ENCODE results near the gene PAQR5. TPM values are rescaled to one million over a fixed set of nuclear protein-coding genes. Genes with fewer than 3 reads are reported as not detected.

PAQR5 gene
- total and polyA plus RNA-seq, 9 of the 15 experiments (the other 6 are each of a cell fraction or from before 2014, with no cell fraction given), result 0.04 to 0.08 TPM; not detected in 7

GRCh38 chr15:69395991-69396390 is 97.3 kb downstream of the PAQR5 start:
- Histone ChIP-seq H3K4me1 (replicated peaks in 1 of 2; ENCODE audit: control insufficient read depth in 2 of 2, insufficient read depth in 2 of 2, low read length in 2 of 2) (peaks cover 0 to 8% of the 10 kb centered on the region in 2 experiments; a peak in 3 of 5 replicates), H3K36me3 (ENCODE audit: control insufficient read depth, insufficient read depth, low read length) (no peaks in the 10 kb centered on the region), H2AFZ (ENCODE audit: low read depth, low read length) (no peak overlapping the region), H3K4me3 (no peak overlapping the region), H3K27ac (ENCODE audit: extremely low read depth, low read depth, low read length) (no peak overlapping the region), H3K9ac (ENCODE audit: insufficient read depth in 1 of 2, low read depth in 2 of 2, low read length in 2 of 2) (no peak overlapping the region), H4K20me1 (replicated peaks; ENCODE audit: control insufficient read depth, insufficient read depth, low read length) (peaks cover 4% of the 10 kb centered on the region; the same call in 1 of the 2 replicates), H3K27me3 (ENCODE audit: control insufficient read depth in 2 of 2, insufficient read depth in 2 of 2, low read length in 2 of 2) (peaks cover 9 to 72% of the 10 kb centered on the region in 2 experiments; a peak in 4 of 5 replicates), H3K9me3 (replicated peaks; ENCODE audit: control insufficient read depth, insufficient read depth, low read depth, low read length) (no peaks in the 10 kb centered on the region), H3K4me2 (ENCODE audit: insufficient read depth, low read length) (no peak overlapping the region), H3K9me1 (ENCODE audit: control insufficient read depth, insufficient read depth, low read length) (no peaks in the 10 kb centered on the region), H3K79me2 (ENCODE audit: control insufficient read depth, insufficient read depth, low read length) (no peaks in the 10 kb centered on the region)
- ChIA-PET POLR2A (no interaction called here), CTCF (ENCODE audit: low intra/inter-chr PET ratio) (interaction anchor here (0.9 kb wide), 1 partner anchor 337 kb away, joined by 3 read pairs; no protein-coding TSS in a partner anchor)
- no TSS peak for BruUV-seq (replicated peaks)
- TF ChIP-seq ESRRB (CRISPR knock-in tag; IDR thresholded peaks at IDR 0.05; ENCODE audit: borderline replicate concordance) (no peak), ZC3H11A (IDR thresholded peaks at IDR 0.05; ENCODE audit: low read depth, low read length) (no peak), CXXC5 (CRISPR knock-in tag; IDR thresholded peaks at IDR 0.05) (no peak), EP300 (IDR thresholded peaks at IDR 0.05; ENCODE audit: low read length) (no peak), HDAC3 (IDR thresholded peaks at IDR 0.05; ENCODE audit: borderline replicate concordance, partially characterized antibody) (no peak)
- intact Hi-C loops (cut with micrococcal nuclease) (loop anchor here (2.0 to 10.0 kb wide), 2 partner anchors 91 to 337 kb away; no protein-coding TSS in a partner anchor), in situ Hi-C loops (cut with MboI) (no loop called here)
- FAIRE-seq (no peak), ATAC-seq (no peak), DNase-seq (ENCODE audit: extremely low read depth in 1 of 4, low spot score in 3 of 4) (no peak)
- 0% methylated on average over 4 of the region's 5 CpGs for WGBS (ENCODE audit: insufficient coverage, low coverage, missing lambda C conversion rate)

- 2% methylated on average over 7 of the region's 7 CpGs for WGBS (ENCODE audit: insufficient coverage, low coverage, missing lambda C conversion rate)
- Histone ChIP-seq H3K4me1 (replicated peaks in 1 of 2; ENCODE audit: control insufficient read depth in 2 of 2, insufficient read depth in 2 of 2, low read length in 2 of 2) (peaks cover 0 to 8% of the 10 kb centered on the region in 2 experiments; a peak in 3 of 5 replicates), H3K27ac (ENCODE audit: extremely low read depth, low read depth, low read length) (no peak overlapping the region), H3K79me2 (ENCODE audit: control insufficient read depth, insufficient read depth, low read length) (no peaks in the 10 kb centered on the region), H3K4me3 (no peak overlapping the region), H3K9me3 (replicated peaks; ENCODE audit: control insufficient read depth, insufficient read depth, low read depth, low read length) (no peaks in the 10 kb centered on the region), H2AFZ (ENCODE audit: low read depth, low read length) (no peak overlapping the region), H4K20me1 (replicated peaks; ENCODE audit: control insufficient read depth, insufficient read depth, low read length) (peaks cover 4% of the 10 kb centered on the region; the same call in 1 of the 2 replicates), H3K27me3 (ENCODE audit: control insufficient read depth in 2 of 2, insufficient read depth in 2 of 2, low read length in 2 of 2) (peaks cover 9 to 60% of the 10 kb centered on the region in 2 experiments; a peak in 4 of 5 replicates), H3K9me1 (ENCODE audit: control insufficient read depth, insufficient read depth, low read length) (no peaks in the 10 kb centered on the region), H3K36me3 (ENCODE audit: control insufficient read depth, insufficient read depth, low read length) (no peaks in the 10 kb centered on the region), H3K9ac (ENCODE audit: insufficient read depth in 1 of 2, low read depth in 2 of 2, low read length in 2 of 2) (no peak overlapping the region; a peak in 1 of 4 replicates), H3K4me2 (ENCODE audit: insufficient read depth, low read length) (no peak overlapping the region)
- TF ChIP-seq POLR3A (IDR thresholded peaks at IDR 0.05; ENCODE audit: borderline replicate concordance, extremely low read depth, insufficient read depth, insufficient read length), result no peak
- TF ChIP-seq EZH2 (IDR thresholded peaks at IDR 0.05; ENCODE audit: borderline replicate concordance, low read depth, low read length), result no peak
- TF ChIP-seq RERE (CRISPR knock-in tag; IDR thresholded peaks at IDR 0.05; ENCODE audit: borderline replicate concordance), result no peak
- in situ Hi-C loops (cut with MboI), result no loop called here
- BruUV-seq (replicated peaks), result no TSS peak
- no peak for FAIRE-seq
- no peak for DNase-seq (ENCODE audit: extremely low read depth in 1 of 4, low spot score in 3 of 4)
- ChIA-PET POLR2A (no interaction called here), CTCF (ENCODE audit: low intra/inter-chr PET ratio) (no interaction called here)
- no peak for ATAC-seq
- intact Hi-C loops (cut with micrococcal nuclease), result loop anchor here (10.0 kb wide), 1 partner anchor 94 kb away; no protein-coding TSS in a partner anchor
Measured at GRCh38 chr15:69398491-69398891, 99.8 kb downstream of the PAQR5 start.
